Upper lobe of right lung (tissue), 1 donor: Measurements from ENCODE around the gene UBE2I. TPM values are rescaled to one million over a fixed set of nuclear protein-coding genes. Genes with fewer than 3 reads are reported as not detected.

Experiments used
- ATAC-seq: fragments of 200-7000 bp; cut with Tn5 transposase; one replicate; pipeline ENCODE4 v1.9.1; 2020; ENCODE audit warnings: mild to moderate bottlenecking, moderate library complexity
- DNase-seq: peaks from one replicate; pipeline ENCODE4 v3.0.0-alpha.2; 2020
- H3K27ac ChIP-seq: fragments of 200-600 bp; one replicate; pipeline ENCODE4 v1.8.0; 2022
- H3K27me3 ChIP-seq: fragments of 200-600 bp; one replicate; pipeline ENCODE4 v1.8.0; 2022; ENCODE audit warnings: mild to moderate bottlenecking
- H3K36me3 ChIP-seq: fragments of 200-600 bp; one replicate; pipeline ENCODE4 v1.8.0; 2022
- H3K4me1 ChIP-seq: fragments of 200-600 bp; one replicate; pipeline ENCODE4 v1.8.0; 2022
- H3K4me3 ChIP-seq: fragments of 200-600 bp; one replicate; pipeline ENCODE4 v1.8.0; 2022; ENCODE audit warnings: mild to moderate bottlenecking
- H3K9me3 ChIP-seq: fragments of 200-600 bp; one replicate; pipeline ENCODE4 v1.8.0; 2022
- intact Hi-C: fragments of 100-400 bp; cut with DNase I; formaldehyde crosslinking; loops from one replicate; pipeline ENCODE4 v1.11.0; 2022
- total RNA-seq: library from RNA; stranded (reverse); fragmentation: NEBNext Ultra II Directional; extraction: Animal tissue kit (Norgen Biotek cat#: 25700); gene quantifications from one replicate; pipeline ENCODE4 v1.2.1, GENCODE V29; 2021
- TF ChIP-seq, protein P1 (sequence below): fragments of 200-600 bp; IDR thresholded peaks from one replicate; pipeline ENCODE4 v1.8.0; 2022; ENCODE audit warnings: antibody characterized with exemption
- donor health status: DM: no; HTN: yes; CAD: no; lungs with severe emphysema.

Gene UBE2I
- total RNA-seq, 1 donor from 2014 or later, result 95.6 TPM

DNA sequence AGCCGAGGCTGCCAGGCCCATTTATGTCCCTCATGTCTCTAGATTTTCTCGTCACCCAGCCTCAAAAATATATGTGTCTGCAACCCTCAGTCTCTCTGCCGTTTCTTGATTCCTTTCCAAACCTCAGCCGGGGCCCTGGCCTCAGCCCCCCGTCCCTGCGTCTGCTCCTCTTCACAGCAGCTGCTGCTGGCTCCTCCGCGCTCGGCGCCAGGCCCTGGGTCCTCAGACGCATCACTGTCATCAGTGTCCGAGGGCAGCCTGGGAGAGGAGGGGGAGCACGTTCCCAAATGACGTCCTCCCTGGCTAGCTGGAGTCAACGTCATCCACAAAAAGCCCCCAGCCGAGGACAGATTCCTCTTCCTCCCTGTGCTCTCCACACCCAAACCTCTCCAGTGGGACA, 39.9 kb downstream of the UBE2I start:
- intact Hi-C loops, result no loop called here
- no peak overlapping the region for H3K27ac ChIP-seq
- H3K27me3 ChIP-seq, result no peaks in the 10 kb centered on the region
- TF ChIP-seq, protein P1, sequence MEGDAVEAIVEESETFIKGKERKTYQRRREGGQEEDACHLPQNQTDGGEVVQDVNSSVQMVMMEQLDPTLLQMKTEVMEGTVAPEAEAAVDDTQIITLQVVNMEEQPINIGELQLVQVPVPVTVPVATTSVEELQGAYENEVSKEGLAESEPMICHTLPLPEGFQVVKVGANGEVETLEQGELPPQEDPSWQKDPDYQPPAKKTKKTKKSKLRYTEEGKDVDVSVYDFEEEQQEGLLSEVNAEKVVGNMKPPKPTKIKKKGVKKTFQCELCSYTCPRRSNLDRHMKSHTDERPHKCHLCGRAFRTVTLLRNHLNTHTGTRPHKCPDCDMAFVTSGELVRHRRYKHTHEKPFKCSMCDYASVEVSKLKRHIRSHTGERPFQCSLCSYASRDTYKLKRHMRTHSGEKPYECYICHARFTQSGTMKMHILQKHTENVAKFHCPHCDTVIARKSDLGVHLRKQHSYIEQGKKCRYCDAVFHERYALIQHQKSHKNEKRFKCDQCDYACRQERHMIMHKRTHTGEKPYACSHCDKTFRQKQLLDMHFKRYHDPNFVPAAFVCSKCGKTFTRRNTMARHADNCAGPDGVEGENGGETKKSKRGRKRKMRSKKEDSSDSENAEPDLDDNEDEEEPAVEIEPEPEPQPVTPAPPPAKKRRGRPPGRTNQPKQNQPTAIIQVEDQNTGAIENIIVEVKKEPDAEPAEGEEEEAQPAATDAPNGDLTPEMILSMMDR, result no peak
- H3K4me1 ChIP-seq, result peaks cover 15% of the 10 kb centered on the region
- H3K36me3 ChIP-seq, result peaks cover 23% of the 10 kb centered on the region
- H3K9me3 ChIP-seq, result no peaks in the 10 kb centered on the region
- no peak for DNase-seq
- no peak for ATAC-seq
- no peak overlapping the region for H3K4me3 ChIP-seq

DNA sequence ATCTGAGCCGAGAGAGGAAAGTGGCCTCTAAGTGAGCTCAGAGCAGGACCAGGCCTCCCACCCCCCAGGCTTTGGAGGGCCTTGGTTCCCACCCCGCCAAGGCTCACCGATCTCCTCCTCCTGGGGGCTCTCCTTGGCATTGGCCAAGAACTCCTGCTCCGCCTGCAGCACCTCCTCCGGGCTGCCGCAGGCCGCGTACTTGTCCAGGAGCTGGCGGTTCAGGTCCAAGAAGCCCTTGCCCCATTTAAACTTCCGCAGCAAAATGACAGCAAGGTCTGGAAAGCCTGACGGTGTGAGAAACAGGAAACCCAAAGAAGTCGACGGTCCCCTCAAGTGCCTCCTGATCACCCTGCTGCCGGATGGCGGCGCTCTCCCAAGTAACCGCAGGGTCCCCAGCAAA, 40.5 kb downstream of the UBE2I start:
- no peak overlapping the region for H3K27ac ChIP-seq
- no peak overlapping the region for H3K4me3 ChIP-seq
- intact Hi-C loops, result no loop called here
- peaks cover 23% of the 10 kb centered on the region for H3K36me3 ChIP-seq
- DNase-seq, result no peak
- ATAC-seq, result no peak
- no peaks in the 10 kb centered on the region for H3K27me3 ChIP-seq
- TF ChIP-seq, protein P1, result no peak
- H3K4me1 ChIP-seq, result peaks cover 15% of the 10 kb centered on the region
- no peaks in the 10 kb centered on the region for H3K9me3 ChIP-seq

DNA sequence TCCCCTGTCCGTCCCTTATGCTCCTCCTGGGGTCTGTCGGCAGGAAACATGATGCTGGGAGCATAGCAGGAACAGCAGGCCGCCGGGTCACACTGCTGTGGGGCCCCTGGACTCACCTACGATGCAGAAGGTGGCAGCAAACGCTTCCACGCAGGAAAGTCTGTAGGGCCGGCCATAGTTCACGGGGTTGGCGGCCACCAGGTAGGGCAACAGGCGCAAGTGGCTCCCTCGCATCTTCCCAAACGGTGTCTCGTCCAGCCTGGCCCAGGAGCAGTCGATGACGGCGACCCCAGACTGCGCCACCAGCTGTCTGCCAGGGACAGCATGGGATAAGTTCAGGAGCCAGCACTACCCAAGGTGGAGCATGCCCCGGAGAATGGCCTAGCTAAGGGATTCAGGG, 41.3 kb downstream of the UBE2I start:
- Histone ChIP-seq H3K27me3 (no peaks in the 10 kb centered on the region), H3K36me3 (peaks cover 23% of the 10 kb centered on the region), H3K27ac (no peak overlapping the region), H3K4me1 (peaks cover 15% of the 10 kb centered on the region), H3K4me3 (peak overlapping the region; percentile 85), H3K9me3 (no peaks in the 10 kb centered on the region)
- TF ChIP-seq, protein P1, result no peak
- no peak for DNase-seq
- no peak for ATAC-seq
- intact Hi-C loops, result no loop called here

DNA sequence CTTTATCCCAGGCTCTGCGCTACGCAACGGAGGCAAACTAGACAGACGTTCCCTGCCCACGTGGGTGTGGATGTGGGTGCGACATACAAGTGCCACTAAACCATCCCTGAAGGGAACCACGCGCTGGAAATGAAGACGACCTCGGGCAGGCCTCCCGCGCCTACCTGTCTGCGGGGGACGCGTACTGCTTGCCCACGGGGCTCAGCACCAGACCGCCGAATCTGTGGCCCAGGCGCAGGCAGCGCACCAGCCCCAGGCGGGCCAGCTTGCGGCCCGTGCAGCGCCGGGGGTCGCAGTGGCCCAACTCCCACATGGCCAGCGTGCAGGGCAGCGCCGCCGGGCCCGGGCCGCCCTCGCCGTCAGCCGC, 41.8 kb downstream of the UBE2I start:
- Histone ChIP-seq H3K4me1 (peaks cover 15% of the 10 kb centered on the region), H3K4me3 (peak overlapping the region; percentile 85), H3K9me3 (no peaks in the 10 kb centered on the region), H3K36me3 (peaks cover 23% of the 10 kb centered on the region), H3K27ac (peak overlapping the region; percentile 85), H3K27me3 (no peaks in the 10 kb centered on the region)
- TF ChIP-seq, protein P1, result no peak
- DNase-seq, result no peak
- intact Hi-C loops, result no loop called here
- peak; percentile 2 for ATAC-seq

DNA sequence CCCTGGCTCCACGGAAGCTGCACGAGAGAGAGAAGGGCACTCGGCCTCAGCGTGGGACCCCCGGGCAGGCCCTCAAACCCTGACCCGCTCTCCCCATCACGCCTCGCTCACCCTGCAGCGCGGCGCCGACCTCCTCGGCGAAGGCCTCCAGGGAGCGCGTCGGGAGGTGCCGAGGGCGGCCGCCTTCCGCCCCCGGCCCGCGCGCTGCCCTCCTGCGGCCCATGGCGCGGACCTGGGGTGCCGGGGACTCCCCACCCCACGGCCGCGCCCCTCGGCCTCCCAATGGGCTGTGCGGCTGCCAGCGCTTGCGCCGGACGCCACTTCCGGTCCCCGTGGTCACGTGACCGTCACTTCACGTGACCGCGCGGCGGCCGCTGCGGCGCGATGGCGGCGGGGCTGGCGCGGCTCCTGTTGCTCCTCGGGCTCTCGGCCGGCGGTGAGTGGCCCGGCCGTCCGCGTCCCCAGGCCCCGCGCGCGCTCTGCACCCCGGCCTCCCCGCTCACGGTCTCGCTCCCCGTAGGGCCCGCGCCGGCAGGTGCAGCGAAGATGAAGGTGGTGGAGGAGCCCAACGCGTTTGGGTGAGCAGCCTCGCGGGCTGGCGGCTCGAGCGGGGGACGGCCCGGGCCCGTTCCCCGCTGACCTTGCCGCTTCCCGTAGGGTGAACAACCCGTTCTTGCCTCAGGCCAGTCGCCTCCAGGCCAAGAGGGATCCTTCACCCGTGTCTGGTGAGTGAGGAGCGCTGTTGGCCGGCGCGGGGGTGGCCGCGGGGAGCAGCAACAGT, 42.3 kb downstream of the UBE2I start, which contains the start of the genes GNPTG and TSR3:
Gene GNPTG (plus strand): TSS at position 350 of the 781 bp plus-strand sequence. CDS start 35 bp downstream, at position 385.
Gene TSR3 (minus strand): TSS at position 297 of the 781 bp plus-strand sequence. CDS start 74 bp downstream, at position 223.
- Histone ChIP-seq H3K27ac (peak within 1 kb of the TSS; percentile 85), H3K4me1 (peaks cover 15% of the 10 kb centered on the region), H3K36me3 (peaks cover 23% of the 10 kb centered on the region), H3K9me3 (no peaks in the 10 kb centered on the region), H3K4me3 (peak within 1 kb of the TSS; percentile 85), H3K27me3 (no peaks in the 10 kb centered on the region)
- ATAC-seq (peak; percentile 88), DNase-seq (peak; percentile 93)
- intact Hi-C loops, result no loop called here
- TF ChIP-seq, protein P1, result no peak
